Eye (tissue), 1 donor: Measurements from ENCODE around the gene OPRD1.

ENCODE experiments used
- DNase-seq: peaks from one replicate; pipeline ENCODE4 v3.0.0-alpha.2; 2015

OPRD1 gene

DNA sequence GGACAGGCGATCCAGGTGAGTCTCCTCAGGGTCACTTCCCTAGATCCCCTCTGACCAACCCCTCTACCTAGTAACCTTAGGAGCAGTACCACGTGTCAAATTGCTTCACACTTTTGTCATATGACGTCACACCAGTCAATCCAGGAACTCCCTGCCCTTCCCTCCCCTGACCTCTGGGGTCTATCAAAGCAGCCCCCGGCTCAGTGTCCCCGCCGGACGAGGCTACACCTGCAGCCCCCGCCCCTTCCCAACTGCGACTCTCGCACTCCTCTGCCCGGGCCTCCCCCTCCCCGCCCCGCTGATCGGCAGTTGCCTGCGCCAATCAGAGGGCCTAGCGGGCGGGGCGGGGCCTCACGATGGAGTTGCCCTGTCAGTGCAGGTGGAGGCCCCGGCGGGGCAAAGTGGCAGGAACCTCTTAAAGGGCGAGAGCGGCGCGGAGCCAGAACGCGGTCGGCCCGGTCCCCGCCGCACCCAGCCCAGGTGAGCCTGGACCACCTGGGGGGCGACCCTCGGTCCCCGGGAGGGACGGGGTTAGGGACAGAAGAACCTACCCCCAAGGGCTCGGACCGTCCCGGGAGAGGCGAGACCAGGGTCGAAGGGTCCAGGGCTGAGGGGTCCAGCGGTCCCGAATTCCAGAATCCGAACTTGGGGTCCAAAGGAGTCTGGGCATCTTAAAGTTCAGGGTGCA lies 74.9 kb downstream of the OPRD1 start:
- peak; percentile 90 for DNase-seq

DNA sequence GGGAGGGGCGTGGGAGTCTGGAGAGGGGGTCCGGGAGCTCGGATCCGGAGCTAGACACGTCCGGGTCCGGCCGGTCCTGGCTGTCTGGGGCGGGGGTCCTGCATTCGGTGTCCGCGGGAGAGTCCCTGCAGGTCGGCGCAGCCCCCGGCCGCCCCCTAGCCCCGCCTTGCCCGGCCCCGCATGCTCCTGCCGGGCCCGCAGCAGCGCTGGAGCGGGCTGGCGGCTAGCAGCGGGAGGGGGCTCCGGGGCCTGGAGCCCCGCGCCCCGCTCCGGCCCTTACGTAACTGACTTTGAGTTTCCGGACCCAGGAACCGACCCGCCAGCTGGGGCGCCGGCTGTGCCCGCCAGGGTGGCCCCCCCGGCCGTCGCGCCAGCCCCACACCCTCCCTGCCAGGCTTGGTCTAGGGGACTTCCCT lies 75.5 kb downstream of the OPRD1 start:
- peak; percentile 49 for DNase-seq

DNA sequence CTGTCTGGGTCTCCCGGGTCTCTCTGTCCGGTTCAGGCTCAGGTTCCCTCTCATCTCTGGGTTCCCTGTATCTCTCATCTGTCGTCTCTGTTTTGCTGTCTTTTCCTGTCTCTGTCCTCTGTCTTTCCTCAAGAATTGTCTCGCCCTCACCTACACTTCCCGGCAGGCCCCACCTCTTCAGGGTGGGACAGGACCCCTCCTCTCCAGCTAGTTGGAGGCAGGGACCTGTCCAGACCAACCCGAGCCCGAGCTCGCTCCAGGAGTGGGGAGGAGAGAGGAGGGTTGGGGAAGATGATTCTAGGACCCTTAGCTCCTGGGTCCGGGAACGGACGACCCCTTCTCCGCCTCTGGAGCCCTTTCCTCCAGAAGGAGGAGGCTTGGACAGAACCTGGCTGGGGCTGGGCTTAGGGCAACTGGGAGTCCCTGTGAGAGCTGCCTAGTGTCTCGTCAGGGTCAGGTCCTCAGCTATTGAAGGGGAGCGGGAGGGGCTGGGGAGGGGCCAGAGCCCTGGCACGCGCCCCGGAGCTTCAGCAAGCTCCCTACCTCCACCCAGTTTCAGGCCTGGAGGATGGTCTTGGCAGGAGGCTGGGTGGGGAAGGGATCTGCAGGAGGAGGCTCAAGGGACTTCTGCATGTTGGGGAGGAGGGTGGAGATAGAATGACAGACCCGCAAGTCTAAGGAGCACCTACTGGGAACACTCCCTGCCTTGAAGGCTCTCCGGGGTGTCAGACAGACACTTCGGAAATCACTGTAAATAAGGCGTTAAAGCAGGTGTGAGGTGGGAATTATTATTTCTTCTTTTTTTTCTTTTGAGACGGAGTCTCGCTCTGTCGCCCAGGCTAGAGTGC lies 76.1 kb downstream of the OPRD1 start:
- DNase-seq, result peak; percentile 56

DNA sequence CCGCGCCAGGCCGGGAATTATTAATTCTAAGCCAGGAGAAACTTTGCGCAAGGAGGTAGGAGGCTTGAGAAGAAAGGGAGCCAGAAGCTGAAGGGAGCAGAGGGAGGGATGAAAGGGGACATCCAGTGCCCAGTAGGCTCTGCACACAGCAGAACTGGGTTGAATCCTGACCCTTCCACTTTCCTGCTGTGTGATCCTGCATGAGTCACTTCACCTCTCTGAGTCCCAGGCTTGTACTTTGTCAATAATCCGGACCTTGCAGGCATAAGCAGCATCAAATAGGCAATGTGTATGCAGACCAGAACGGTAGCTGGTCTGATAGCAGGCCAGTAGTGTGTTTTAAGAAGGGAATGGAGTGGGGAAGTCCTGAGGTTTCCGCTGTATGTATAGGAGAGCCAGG lies 76.9 kb downstream of the OPRD1 start:
- DNase-seq, result no peak

DNA sequence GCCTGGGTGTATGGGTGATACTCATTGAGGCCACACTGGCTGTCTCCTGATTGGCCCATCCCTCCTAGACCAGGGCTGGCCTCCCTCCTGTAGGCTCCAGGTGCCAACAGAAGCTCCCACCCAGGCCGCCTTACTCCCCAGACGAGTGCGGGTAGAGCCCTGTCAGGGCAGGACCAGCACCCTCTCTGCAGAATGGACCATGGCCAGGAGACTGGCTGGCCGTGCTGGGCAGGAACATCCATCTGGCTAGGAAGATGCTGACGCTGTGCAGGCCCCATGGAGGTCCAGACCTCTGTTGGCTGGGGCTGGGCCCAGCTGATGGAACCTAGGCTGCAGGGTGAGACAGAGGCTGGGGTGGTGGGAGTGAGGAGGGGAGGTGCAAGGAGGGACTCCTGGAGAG lies 77.4 kb downstream of the OPRD1 start:
- DNase-seq, result no peak

DNA sequence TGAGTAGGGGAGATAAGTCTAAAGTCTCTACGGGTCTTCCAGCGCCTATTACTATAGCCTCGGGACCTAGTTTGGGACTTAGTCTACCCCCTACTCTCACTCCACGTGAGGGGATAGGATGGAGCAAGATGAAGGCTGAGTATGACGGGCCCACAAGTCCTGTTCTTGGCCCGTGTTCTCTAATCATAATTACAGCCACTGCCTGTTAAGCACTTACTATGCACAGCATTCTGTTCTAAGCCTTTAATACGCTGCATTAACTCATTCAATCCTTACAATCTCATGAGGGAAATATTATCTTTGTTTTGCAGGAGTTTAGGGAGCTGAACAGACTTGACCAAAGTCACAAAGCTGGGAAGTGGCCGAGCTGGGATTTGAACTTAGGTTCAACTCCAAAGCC lies 78.5 kb downstream of the OPRD1 start:
- DNase-seq, result no peak

DNA sequence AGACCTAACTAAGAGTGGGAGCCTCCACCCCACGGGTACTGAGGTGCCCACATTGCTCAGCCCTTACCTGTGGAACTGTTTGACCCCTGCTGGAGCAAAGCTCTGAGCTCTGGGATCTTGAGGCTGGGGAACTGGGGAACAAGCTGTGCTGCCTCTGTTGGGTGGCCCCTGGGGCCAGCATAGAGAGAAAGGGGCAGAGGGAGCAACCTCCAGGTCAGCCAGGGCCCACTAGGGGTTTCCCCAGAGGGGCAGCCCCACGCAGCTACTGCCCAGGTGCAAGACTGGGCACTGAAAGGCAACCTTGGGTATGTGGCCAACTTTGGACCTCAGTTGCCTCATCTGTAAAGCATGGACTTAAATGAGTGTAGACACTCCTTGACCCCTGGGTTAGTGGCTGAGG lies 78.9 kb downstream of the OPRD1 start:
- no peak for DNase-seq

DNA sequence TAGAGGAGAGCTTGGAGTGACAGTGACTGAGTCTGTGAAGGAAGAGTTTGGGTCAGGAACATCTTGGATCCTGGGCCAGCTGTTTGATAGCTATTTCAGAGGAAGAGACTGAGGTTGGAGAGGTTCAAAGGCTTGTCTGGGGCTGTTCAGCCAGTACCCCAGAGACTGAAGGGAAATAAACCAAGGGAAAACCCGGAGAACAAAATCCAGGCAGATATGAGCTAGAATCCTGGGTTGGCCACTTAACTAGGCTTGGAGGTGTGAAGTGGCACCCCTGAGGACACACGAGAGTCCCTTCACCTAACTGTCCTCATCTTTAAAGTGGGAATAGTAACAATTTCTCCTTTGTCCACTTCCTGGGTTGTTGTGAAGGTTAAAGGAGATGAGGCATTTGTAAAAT lies 79.3 kb downstream of the OPRD1 start:
- DNase-seq, result no peak

DNA sequence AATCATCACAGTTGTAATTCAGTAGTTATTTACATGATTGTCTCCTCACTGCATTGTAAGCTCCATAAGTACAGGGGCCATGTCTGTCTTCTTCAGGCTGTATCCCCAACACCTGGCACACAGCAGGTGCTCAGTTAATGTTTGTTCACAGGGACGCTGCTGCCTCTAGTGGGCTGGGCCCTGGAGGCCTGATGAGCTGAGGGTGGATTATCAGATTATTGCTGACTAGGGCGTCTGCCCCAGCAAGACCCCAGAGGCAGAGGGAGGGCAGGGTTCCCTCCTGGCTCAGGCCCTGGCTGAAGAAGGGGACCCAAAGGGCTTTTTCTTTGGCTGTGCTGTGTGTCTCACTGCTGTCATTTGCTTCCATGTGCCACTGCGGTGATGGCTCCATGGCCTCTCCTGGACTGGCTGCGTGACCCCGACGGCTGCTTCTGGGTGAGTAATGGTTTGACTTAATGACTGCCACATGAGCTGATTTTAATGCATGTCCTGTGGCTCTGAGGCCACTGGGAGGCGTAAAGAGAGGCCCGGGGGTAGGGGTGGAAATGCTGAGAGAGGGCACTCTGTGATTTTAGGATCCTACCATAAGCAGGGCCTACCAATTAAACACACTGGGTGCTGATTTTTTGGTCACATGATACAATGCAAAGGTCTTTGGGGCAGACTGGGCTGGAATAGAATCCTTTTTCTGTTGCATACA lies 81.6 kb downstream of the OPRD1 start:
- no peak for DNase-seq

DNA sequence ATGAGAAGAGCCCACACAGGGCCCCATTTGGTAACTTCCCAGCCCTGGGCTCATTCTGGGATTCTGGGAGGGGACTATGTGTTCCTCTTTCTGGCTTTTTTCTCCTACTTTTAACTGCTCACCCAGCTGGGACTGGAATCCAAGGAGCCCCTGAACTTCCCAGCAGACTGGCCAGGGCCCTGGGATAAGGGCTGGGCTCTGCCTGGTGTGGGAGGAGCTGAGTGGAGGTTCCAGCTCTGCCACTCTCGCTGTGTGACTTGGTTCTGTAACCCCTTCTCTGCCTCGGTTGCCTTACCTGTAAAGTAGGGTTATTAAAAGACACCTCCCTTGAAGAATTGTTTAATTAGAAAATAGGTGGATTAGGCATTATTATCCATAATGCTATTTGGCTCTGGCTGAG lies 82.8 kb downstream of the OPRD1 start:
- DNase-seq, result no peak

DNA sequence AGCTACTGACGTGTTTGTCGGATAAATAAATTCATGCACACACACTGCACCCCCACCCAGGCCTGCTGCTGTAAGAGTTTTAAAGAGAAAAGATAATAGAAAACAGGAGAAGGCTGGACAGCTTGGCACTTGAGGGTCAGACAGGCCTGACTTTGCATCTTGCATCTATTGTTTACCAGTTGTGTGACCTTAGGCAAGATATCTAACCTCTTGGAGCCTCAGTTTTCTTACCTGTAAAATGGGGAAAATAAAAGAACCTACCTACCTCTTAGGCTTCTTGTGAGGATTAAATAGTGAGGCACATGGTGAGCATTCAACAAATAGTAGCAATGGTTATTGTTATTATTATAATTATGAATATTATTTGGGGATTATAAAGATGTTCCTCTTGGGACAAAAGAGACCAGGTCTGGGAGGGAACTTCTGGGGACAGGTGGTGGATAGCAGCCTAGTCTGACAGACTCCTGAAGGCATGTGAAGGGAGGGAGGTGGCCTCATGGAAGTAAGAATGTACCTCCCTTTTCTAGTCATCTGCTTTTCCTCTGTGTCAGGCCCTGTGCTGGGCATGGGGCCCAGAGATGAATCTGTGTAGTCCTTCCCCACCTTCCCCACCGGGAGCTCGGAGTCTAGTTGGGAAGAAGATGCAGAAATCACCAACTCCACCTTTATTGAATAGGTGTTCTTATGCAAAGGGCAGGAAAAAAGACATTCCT lies 84.1 kb downstream of the OPRD1 start:
- no peak for DNase-seq

DNA sequence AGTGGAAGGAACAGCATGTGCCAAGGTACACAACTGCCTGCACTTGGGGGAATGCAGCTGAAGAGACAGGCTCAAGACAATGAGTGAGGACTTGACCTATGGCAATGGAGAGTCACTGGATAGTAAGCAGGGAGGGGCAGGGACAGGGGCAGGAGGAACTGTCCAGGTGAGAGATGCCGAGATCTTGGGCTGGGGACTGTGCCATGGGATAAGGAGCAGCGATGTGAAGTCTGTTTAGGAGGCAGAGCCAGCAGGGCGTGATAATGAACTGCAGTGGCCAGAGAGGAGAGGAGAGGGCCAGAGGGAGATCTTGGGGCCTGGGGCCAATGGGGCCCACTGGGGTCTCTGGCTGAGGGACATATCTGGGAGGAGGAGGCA lies 84.6 kb downstream of the OPRD1 start:
- DNase-seq, result no peak

DNA sequence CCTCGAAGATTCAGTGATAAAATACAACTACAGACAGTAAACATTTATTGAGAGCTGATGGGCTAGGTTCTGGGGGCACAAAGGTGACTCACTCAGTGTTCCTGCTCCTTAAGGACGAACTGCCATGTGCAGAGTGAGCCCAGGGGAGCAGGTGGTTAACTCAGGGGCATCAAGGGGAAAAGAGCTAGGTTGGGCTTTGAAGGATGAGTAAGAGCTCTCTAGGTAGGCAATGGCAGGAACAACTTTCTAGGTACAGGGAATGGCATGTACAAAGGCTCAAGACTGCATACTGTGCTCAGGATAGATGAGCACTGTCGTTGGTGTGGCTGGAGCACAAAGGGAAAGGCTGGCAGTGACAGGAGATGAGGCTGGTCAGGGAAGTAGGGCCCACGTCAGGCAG lies 85.8 kb downstream of the OPRD1 start:
- no peak for DNase-seq

DNA sequence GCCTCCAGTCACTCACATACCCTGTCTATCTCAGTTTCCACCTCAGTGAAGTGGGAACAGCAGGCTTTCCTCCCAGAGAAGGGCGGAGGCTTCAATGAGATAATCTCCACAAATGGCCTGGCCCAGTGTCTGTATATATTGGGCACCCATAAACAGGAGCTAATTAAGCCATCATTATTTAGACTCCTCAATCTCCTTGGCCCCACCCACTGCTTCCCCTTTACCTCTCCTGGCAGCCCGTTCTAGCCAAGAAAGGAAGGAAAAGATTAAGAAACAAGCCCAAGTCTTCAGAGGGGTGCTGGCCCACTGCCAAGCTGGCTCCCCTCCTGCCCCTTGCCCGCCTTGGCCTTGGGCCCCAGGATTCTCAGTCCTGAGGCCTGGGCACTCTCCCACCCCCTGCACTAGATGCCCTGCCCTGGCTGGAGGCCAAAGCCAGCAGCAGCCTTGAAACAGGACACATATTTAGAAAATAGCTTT lies 86.5 kb downstream of the OPRD1 start:
- DNase-seq, result peak; percentile 19

DNA sequence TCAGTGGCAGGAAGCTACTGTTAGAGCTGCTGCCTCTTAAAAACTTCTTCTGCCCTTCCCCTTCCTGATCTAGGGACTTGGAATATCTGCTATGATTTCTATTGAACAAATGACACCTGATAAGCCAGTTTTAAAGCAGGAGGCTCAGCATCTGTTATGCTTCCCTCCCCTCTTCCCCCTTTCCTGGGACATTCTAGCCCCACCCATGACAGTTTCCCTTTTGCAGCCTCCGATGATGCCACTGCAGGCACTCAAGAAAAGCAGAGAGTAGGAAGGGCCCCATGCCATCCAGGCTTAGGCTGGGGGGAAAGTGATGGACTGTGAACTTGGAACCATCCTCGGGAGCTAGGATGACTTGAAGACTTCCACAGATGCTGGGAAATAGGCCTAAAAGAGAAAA lies 87.3 kb downstream of the OPRD1 start:
- DNase-seq, result no peak

DNA sequence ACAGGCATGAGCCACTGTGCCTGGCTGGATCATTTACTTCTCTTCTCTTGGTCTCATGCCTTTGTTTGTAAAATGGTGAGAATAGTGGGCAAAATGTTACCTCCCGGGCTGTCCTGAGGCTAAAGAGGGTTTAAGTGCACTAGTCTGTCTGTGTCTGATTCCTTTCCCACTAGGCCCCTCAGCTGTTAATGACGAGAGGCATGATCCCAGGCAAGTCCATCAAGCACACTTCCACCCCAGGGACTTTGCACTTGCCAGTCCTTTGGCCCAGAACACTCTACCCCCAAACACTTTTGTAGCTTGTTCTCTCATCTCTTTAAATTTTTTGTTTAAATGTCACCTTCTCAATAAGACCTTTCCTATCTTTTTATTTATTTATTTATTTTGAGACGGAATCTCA lies 88.6 kb downstream of the OPRD1 start:
- DNase-seq, result no peak

DNA sequence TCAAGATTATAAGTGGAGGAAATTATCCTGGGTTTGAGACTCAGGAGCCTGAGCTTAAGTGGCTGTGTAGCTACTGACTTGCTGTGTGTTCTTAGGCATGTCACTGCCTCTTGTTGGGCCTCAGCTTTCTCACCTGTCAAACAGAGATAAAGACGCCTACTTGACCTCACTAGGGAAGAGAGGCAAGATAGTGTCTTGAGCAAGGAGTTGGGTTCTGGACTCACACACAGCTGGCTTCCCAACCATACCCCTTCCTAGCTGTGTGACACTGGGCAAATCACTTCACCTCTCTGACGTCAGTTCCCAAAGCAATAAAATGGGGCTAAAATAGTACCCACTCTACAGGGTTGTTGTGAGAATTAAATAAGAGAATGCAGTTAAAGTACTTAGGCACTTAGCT lies 90.8 kb downstream of the OPRD1 start:
- no peak for DNase-seq

DNA sequence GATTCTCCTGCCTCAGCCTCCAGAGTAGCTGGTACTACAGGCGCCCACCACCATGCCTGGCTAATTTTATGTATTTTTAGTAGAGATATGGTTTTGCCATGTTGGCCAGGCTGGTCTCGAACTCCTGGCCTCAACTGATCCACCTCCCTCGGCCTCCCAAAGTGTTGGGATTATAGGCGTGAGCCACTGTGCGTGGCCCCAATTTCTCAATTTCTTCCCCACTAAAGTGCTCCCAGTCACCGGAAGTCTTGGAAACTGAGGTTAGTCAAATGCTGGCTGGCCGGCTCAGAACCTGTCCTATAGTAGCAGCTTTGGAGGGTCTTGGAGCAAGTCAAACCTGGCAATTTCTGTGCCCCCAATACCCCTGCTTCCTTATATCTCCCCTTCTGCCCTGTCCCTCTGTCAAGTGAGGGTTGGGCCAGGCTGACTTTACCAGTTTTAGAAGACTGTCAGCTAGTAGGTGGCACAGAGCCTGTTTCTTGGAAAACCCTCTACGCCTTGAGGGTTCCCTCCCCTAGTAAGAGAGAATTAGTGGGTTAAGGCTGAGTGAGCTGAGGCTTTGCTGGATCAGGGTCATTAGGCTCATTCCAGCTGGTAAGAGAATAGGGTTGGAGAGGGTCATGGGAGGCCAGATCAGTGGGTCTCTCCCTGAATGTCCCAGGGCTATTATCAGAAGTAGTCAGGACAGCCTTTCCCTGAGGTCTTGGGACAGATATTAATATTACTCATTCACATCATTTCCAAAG lies 94.1 kb downstream of the OPRD1 start:
- DNase-seq, result no peak

DNA sequence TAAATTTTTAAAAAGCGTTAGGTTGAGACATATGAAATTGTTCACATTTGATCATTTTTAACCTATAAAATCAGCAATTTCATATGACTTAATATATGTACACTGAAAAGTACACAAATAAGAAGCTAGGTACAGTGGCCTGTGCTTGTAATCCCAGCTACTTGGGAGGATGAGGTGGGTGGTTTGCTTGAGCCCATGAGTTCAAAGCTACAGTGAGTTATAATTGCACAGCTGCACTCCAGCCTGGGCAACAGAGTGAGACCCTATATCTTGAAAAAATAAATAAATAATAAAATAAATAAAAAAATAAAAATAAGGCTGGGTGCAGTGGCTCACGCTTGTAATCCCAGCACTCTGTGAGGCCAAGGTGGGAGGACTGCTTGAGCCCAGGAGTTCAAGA lies 97.2 kb downstream of the OPRD1 start:
- DNase-seq, result no peak

DNA sequence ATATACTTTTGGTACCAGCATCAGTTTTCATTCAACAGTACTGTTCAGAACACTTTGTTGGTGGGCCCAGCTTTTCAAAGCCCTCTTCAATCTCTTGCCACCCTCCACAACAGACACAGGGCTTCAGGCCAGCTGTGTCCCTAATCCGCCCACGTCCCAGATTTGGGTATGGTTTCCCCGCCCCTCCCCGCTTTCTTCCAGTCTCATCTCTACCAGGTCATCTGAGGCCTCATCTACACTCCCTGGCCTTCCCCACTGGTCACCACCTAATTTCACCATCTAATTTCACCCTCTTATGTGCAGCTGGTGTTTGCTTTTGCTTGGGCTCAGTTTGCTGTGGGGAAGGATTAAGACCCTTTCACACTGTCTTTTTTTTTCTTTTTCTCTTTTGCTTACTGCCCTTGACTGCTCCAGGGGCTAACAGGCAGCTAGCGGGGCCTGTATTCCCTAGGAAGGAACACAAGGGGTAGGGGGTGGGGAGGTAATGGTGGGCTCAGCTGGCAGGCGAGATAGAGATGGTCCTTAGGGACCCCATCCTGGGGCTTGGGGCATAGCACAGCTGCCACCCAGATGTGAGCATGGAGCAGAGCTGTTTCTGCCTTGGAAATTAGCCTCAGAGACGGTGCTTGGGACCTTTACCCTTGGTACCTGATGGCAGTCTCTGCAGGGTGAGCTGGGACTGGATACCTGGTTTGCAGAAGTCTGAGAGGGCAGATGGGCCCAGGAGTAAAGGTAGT lies 98.6 kb downstream of the OPRD1 start:
- peak; percentile 78 for DNase-seq

DNA sequence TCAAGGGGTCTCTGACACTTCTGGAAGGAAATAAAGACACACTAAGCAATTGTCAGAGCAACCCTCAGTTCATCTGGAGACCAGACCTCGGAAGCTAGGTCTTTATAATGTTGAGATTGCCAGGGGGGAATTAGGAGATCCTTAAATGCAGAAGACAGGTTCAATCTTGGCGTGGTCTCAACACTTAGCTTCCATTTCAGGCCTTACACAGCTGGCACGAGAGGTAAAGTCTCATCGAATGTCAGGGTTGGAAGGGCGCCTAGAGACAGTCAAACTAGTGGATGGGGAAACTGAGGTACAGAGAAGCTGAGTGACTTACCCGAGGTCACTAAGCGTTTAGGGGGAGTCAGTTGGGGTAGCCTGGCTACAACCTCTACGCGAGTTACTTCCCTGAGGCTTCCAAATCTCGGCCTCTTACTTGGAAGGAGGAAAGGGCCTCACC lies 101.8 kb downstream of the OPRD1 start:
- no peak for DNase-seq
